ENCODE data around the gene BEND5. TPM values are rescaled to one million over a fixed set of nuclear protein-coding genes. Genes with fewer than 3 reads are reported as not detected.

Gene BEND5
- total and polyA plus RNA-seq, 11 donors = 0.85 to 6.4 (median 3.5) TPM

DNA sequence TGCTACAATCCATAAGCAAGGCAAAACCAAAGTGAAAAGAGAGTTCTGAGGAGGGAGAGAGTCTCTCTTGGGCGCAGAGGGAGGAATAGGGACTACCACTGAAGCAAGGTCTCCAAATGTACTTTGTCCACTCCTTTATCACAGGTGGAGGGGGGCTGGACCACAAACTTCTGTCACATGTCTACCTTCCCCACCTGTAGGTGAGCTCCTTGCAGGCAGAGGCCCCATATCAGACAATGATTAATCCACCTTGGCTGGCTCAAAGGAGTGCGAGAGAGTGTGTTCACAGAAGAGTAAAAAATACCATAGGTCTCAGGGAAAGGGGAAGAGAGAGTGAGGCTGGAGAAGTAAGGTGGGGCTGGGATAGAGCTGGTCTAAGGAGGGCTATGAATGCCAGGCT, 4.5 kb downstream of the BEND5 start:
- Histone ChIP-seq H3K27ac (no peak overlapping the region), H3K4me3 (no peak overlapping the region), H3K27me3 (no peaks in the 10 kb centered on the region), H3K4me1 (peaks cover 0 to 18% (median 6%) of the 10 kb centered on the region in 12 donors), H3K36me3 (peaks cover 0 to 20% (median 0%) of the 10 kb centered on the region in 9 donors), H3K9me3 (no peaks in the 10 kb centered on the region)
- intact Hi-C loops (cut with DNase I) = no loop called here
- WGBS, 4 donors = 94 to 98% (median 94%) methylated on average over 2 of the region's 2 CpGs
- no peak for DNase-seq
- no peak for ATAC-seq
- TF ChIP-seq POLR2A (IDR thresholded peaks at IDR 0.05) (no peak), CTCF (IDR thresholded peaks at IDR 0.05) (no peak)

DNA sequence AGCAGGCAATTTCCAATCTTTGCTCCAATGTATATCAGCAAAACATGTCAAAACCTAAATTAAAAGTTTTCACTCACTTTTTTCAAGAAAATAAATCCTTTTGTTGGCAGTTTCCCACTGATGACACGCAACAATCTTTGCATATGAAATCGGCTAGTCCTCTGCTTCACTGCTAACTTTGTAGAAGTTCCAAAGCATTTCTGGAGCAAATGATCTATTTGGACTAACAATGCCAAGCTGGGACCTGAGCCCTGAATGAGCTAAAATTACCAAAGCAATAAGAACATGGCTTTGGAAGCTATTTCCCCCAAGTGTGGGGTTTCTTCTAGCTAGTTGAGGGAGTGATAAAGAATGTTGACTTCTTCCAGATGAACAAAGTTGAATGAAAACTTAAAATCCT, 5.1 kb downstream of the BEND5 start:
- Histone ChIP-seq H3K4me1 (peaks cover 0 to 18% (median 4%) of the 10 kb centered on the region in 12 donors), H3K27ac (no peak overlapping the region), H3K36me3 (peaks cover 0 to 22% (median 3%) of the 10 kb centered on the region in 9 donors), H3K9me3 (no peaks in the 10 kb centered on the region), H3K27me3 (no peaks in the 10 kb centered on the region), H3K4me3 (no peak overlapping the region)
- WGBS, 4 donors = 84 to 86% (median 84%) methylated on average over 2 of the region's 2 CpGs
- intact Hi-C loops (cut with DNase I) = no loop called here
- DNase-seq (no peak), ATAC-seq (no peak)
- TF ChIP-seq CTCF (IDR thresholded peaks at IDR 0.05) = no peak
- no peak for TF ChIP-seq POLR2A (IDR thresholded peaks at IDR 0.05)

DNA sequence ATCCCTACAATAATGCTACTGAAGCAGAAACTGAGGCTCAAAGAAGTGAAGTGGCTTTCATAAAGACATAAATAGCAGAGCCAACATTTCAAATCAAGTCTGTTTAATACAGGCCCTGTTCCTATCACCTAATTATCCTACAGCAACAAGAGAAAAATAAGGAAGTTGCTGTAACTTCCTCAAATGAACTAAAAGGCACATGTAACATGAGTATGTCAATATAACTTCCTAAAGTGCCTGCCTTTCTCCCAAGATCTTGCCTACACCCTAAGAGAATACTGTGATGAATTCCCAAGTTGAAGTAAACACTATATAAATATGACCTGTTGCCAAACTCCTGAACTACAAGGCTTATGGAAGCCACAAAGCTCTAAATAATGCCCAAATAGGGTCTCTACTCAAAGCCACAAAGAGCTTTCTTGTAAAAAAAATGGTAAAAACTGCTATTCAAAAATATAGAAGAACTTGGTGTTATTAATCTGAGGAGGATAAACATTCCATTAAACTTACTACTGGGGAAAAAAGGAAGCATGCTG, 8.6 kb downstream of the BEND5 start:
- Histone ChIP-seq H3K36me3 (peaks cover 0 to 25% (median 4%) of the 10 kb centered on the region in 9 donors), H3K27ac (no peak overlapping the region), H3K27me3 (no peaks in the 10 kb centered on the region), H3K4me1 (peaks cover 0 to 5% (median 0%) of the 10 kb centered on the region in 12 donors), H3K4me3 (no peak overlapping the region), H3K9me3 (no peaks in the 10 kb centered on the region)
- DNase-seq (no peak), ATAC-seq (no peak)
- intact Hi-C loops (cut with DNase I) = no loop called here
- TF ChIP-seq CTCF (IDR thresholded peaks at IDR 0.05) (no peak), POLR2A (IDR thresholded peaks at IDR 0.05) (no peak)

DNA sequence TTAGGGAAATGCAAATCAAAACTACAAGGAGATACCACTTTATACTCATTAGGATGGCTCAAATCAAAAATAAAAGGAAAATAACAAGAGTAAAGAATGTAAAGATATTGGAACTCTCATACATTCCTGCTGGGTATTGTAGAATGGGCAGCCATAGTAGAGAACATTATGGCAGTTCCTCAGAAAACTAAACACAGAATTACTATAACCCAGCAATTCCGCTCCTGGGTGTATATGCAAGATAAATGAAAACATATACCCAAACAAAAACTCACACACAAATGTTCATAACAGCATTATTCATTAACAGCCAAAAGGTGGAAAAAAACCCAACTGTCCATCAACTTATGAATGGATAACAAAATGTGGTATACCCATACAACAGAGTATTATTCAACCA, 11.4 kb downstream of the BEND5 start:
- Histone ChIP-seq H3K4me3 (no peak overlapping the region), H3K36me3 (peaks cover 0 to 23% (median 6%) of the 10 kb centered on the region in 9 donors), H3K4me1 (peaks cover 0 to 9% (median 0%) of the 10 kb centered on the region in 12 donors), H3K27me3 (no peaks in the 10 kb centered on the region), H3K9me3 (no peaks in the 10 kb centered on the region), H3K27ac (no peak overlapping the region)
- DNase-seq (no peak), ATAC-seq (no peak)
- WGBS, 4 donors = 88 to 100% (median 95%) methylated on average over 1 of the region's 1 CpG
- intact Hi-C loops (cut with DNase I) = no loop called here
- TF ChIP-seq POLR2A (IDR thresholded peaks at IDR 0.05) = no peak

DNA sequence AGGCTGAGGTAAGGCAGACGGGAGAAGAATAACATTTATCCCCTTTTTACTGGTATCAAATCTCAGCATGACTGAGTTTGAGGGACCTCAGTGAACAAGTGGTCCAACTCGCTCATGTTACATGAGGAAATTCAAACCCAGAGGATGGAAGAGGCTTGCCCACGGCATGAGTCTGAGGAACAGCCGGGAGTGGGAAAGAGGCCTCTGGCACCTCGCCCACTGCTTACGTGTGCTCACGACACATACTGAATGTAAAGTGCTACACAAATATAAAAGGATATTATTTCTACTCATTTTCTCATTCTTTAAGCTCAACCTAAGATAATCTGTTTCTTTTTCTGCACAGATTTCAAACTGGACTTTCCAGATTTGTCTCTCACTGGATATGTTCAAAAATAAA, 14.7 kb downstream of the BEND5 start:
- ATAC-seq (no peak), DNase-seq (no peak)
- peaks cover 0 to 52% (median 25%) of the 10 kb centered on the region in 9 donors for H3K36me3 ChIP-seq
- H3K27me3 ChIP-seq = no peaks in the 10 kb centered on the region
- no peak overlapping the region for H3K27ac ChIP-seq
- H3K9me3 ChIP-seq = no peaks in the 10 kb centered on the region
- WGBS, 4 donors = 75 to 92% (median 84%) methylated on average over 7 of the region's 7 CpGs
- peaks cover 0 to 9% (median 0%) of the 10 kb centered on the region in 12 donors for H3K4me1 ChIP-seq
- intact Hi-C loops (cut with DNase I) = no loop called here
- H3K4me3 ChIP-seq = no peak overlapping the region
- no peak for TF ChIP-seq CTCF (IDR thresholded peaks at IDR 0.05)
- TF ChIP-seq POLR2A (IDR thresholded peaks at IDR 0.05) = no peak
